HK-2 (cell line): ENCODE measurements around the gene TMEM269.
"Not testable (repeated sequence)": the region's sequence is repeated elsewhere in the genome, so short reads cannot be mapped to it uniquely, and the experiment has no call there.

Experiments used
- DNase-seq: peaks from one replicate; pipeline ENCODE4 v3.0.0-alpha.2; 2018; ENCODE audit not compliant: unreplicated experiment

TMEM269 gene

GRCh38 chr1:42776502-42776901 is 8.3 kb upstream of the TMEM269 start:
- no peak for DNase-seq

GRCh38 chr1:42777852-42778251 is 6.9 kb upstream of the TMEM269 start:
- DNase-seq = peak; percentile 8

GRCh38 chr1:42779725-42780124 is 5.1 kb upstream of the TMEM269 start:
- DNase-seq = no peak

- no peak for DNase-seq
Measured at GRCh38 chr1:42780176-42780575, 4.6 kb upstream of the TMEM269 start.

- DNase-seq = no peak
Measured at GRCh38 chr1:42783092-42783491, 1.7 kb upstream of the TMEM269 start.

- no peak for DNase-seq
Measured at GRCh38 chr1:42784547-42784945, 245 bp upstream of the TMEM269 start.

GRCh38 chr1:42786097-42786496 is 1.3 kb downstream of the TMEM269 start:
- no peak for DNase-seq

- DNase-seq = no peak
Measured at GRCh38 chr1:42788021-42788420, 3.2 kb downstream of the TMEM269 start.

- DNase-seq = no peak
Measured at GRCh38 chr1:42793824-42794223, 9.0 kb downstream of the TMEM269 start.

- no peak for DNase-seq
Measured at GRCh38 chr1:42797414-42797813, 12.6 kb downstream of the TMEM269 start.

- DNase-seq = no peak
Measured at GRCh38 chr1:42797979-42798378, 13.2 kb downstream of the TMEM269 start.

GRCh38 chr1:42801832-42802473 is 17.2 kb downstream of the TMEM269 start:
- no peak for DNase-seq

GRCh38 chr1:42806171-42806570 is 21.4 kb downstream of the TMEM269 start:
- DNase-seq = no peak

GRCh38 chr1:42806593-42806992 is 21.8 kb downstream of the TMEM269 start:
- no peak for DNase-seq

- no peak for DNase-seq
Measured at GRCh38 chr1:42807056-42807668, 22.4 kb downstream of the TMEM269 start.

GRCh38 chr1:42814815-42815214 is 30.0 kb downstream of the TMEM269 start:
- DNase-seq = not testable (repeated sequence)

- DNase-seq = peak; percentile 10
Measured at GRCh38 chr1:42815941-42816584, 31.3 kb downstream of the TMEM269 start.

- peak; percentile 95 for DNase-seq
Measured at GRCh38 chr1:42816585-42817439, 32.0 kb downstream of the TMEM269 start, which contains the start of the genes ERMAP and SVBP. TSS of gene ERMAP (plus strand) at chr1:42817122. CDS start at chr1:42830449, 13,327 bp downstream. TSS of gene SVBP (minus strand) at chr1:42817397. CDS start at chr1:42816544, 853 bp downstream.

- DNase-seq = no peak
Measured at GRCh38 chr1:42817440-42817767, 32.6 kb downstream of the TMEM269 start.

- no peak for DNase-seq
Measured at GRCh38 chr1:42817976-42818375, 33.2 kb downstream of the TMEM269 start.

GRCh38 chr1:42820813-42821212 is 36.0 kb downstream of the TMEM269 start:
- DNase-seq = no peak

- no peak for DNase-seq
Measured at GRCh38 chr1:42821690-42822089, 36.9 kb downstream of the TMEM269 start.
